COR-L47 (cell line): ENCODE measurements around the gene IRGC.
A peak's percentile ranks its signal among the peaks of the same experiment; 100 is the strongest.

Experiments used
- DNase-seq: peaks from one replicate; lab custom pipeline; 2025; lab: John Stamatoyannopoulos, UW

Gene IRGC

DNA sequence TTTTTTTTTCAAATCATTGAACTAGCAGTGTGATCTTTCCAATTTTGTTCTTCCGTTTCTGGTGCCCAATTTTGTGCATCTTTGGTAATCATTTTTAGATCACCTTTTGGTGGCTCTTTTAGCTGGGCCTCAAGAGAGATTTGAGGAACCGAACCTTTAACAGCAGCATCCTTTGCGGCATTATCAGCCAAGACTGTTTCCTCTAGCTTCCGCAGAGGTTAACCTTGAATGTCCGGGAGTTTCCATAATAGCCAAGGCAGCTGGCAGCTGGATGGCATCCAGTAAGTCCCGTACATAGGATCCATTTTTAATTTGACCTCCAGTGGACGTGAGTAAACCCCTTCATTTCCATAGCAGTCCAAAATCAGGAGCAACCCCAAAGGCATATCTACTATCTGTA is 9.6 kb downstream of the IRGC start:
- DNase-seq, result no peak

GRCh38 chr19:43726736-43727592 is 11.1 kb downstream of the IRGC start:
- no peak for DNase-seq

GRCh38 chr19:43727593-43727853 is 11.6 kb downstream of the IRGC start:
- DNase-seq, result no peak

DNA sequence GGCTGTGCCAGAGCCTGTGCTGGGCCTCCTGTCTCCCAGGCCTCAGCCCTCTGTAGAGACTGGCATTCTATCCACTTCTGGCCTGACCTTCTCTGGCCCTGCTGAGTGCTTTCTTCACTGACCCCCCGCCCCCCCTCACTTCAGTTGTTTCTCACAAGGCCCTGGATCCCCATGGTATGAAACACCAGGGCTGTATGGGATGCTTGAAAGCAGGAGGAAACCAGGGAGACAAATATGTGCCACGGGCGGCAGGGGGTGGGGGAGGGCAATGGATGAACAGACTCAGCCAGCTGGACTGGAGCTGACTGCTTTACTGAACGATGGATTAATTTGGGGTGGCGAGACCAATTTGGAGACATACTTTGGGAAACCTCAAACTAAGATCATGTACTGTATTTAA is 14.0 kb downstream of the IRGC start:
- no peak for DNase-seq

DNA sequence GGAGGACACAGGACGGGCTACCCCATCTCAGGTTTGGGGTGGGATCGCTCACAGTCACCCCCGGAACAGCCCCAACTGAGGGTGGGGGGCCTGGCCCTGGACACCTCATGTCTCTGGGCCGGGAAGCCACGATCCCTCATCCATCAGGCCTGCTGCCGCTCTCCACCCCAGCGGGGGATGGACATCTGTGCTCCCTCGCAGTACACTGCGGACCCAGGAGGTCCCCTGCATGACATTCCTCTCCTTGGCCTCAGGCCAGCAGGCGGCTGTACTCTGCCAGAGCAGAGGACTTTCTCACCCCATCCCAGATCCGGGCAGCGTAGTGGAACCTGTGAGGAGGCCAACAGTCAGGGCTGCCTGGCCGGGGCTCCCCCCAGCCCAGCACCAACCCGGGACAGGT is 15.5 kb downstream of the IRGC start:
- no peak for DNase-seq

DNA sequence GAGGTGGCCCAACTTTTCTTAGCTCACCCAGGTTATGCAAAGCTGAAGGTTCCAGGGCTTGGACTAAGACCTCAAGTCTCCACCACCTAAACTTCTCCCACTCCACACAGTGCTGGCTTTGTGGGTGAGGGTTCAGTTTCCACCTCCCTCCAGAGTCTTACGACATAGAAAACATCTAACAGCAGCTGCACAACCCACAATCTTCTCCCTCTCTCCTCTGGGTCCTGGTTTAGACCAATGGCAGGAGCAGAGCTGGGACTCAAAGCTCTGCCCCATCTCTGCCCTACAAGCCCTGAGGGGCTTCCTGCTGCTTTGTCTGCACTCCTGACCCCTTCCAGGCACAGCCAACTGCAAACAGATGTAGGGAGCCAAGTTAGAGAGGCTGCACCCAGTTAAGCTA is 16.0 kb downstream of the IRGC start:
- DNase-seq, result no peak

DNA sequence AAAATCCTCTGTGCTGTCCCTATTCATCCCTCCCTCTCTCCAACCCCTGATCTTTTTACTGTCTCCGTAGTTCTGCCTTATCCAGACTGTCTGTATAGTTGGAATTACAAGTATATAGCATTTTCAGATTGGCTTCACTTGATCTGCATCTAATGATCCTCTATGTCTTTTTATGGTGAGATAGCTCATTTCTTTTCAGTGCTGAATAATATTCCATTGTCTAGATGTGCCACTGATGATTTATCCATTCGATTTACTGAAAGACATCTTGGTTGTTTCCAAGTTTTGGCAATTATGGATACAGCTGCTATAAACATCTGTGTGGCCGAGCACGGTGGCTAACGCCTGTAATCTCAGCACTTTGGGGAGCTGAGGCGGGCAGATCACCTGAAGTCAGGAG is 19.1 kb downstream of the IRGC start:
- no peak for DNase-seq

GRCh38 chr19:43735957-43736356 is 20.1 kb downstream of the IRGC start:
- no peak for DNase-seq

GRCh38 chr19:43738780-43739211 is 22.9 kb downstream of the IRGC start:
- DNase-seq, result no peak

GRCh38 chr19:43739439-43740235 is 23.8 kb downstream of the IRGC start:
- no peak for DNase-seq

DNA sequence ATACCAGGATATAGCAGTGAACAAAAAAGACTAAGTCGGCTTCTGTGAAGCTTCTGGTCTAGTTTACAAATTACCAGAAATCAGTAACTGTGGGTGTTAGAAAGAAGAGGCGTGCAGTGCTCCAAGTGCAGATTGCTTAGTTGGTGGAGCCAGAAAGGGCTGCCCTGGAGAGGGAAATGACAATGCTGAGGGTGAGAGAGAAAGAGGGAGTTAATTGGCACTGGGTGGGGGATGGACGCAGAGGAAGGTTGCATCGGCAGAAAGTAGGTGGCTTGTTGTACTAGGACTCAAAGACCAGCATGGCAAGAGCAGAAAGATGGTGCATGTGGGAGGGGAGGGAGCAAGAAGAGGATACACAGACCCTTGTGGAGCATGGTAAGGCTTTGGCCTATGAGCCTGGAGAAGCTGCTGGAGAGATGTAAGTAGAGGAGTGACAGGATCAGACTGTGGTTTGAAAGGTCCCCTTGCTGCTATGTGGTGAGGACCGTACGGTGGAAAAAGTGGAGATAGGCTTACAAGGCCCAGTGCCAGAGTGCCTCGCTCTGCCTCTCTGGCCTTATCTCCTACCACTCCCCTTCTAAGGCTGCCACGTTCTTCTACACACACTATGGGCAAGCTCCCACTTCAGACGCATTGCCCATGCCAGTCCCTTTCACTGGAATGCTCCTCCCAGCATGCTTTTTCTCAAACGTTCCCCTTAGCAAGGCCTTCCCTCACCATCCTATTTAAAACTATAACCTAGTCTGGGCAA is 25.4 kb downstream of the IRGC start:
- no peak for DNase-seq

GRCh38 chr19:43743059-43743458 is 27.2 kb downstream of the IRGC start:
- no peak for DNase-seq

GRCh38 chr19:43747557-43748204 is 31.8 kb downstream of the IRGC start:
- no peak for DNase-seq

- DNase-seq, result no peak
These were observed 32.3 kb downstream of the IRGC start for GRCh38 chr19:43748205-43748594.

DNA sequence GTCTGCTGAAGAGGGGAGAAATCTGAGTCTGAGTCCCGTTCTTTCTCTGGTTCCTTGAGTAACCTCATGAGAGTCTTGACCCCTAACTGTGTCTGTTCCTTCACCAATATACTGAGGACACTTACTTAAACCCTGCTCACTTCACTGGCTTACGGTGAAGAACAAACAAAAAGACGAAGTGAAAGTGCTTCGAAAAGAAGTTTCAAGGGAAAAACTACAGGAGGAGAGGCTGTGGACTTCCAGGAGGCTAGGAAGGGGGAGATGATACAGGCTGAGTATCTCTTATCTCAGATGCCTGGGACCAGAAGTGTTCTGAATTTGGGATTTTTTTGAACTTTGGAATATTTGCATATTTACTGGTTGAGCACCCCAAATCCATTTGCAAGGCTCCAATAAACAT is 32.8 kb downstream of the IRGC start:
- no peak for DNase-seq

DNA sequence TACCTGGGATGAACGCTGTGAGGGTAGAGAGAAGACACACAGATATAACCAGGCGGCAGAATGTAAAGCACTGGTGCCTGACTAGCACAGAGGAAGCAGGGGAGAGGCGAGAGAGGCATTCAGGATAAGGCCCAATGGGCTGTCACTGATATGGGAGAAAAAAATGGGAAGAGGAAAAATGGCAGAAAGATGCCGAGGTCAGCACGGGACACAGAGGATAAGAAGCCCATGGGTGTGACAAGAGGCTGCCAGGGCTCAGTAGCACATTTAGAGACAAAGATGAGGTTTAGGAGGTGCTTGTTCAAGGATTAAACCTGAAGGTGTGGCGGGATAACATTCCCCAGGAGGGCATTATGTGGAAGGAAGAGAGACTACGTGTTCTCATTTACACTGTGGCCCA is 33.3 kb downstream of the IRGC start:
- no peak for DNase-seq

DNA sequence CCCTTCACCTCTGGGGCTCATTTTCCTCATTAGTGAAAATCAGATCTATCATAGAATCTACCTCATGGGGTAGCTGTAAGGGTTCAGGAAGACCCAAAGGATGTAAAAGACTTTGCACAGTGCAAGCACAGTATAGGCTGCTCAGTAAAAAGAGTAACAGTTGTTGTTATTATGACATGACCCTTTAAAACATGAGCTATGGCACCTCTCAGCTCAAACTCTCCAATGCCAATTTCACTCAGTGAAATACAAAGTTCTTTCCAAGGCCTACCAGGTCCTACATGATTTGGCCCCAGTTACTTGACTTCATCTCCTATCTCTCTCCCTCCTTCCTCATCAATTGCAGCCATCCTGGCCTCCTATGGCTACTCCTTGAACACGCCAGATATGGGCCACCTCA is 34.0 kb downstream of the IRGC start:
- DNase-seq, result no peak

DNA sequence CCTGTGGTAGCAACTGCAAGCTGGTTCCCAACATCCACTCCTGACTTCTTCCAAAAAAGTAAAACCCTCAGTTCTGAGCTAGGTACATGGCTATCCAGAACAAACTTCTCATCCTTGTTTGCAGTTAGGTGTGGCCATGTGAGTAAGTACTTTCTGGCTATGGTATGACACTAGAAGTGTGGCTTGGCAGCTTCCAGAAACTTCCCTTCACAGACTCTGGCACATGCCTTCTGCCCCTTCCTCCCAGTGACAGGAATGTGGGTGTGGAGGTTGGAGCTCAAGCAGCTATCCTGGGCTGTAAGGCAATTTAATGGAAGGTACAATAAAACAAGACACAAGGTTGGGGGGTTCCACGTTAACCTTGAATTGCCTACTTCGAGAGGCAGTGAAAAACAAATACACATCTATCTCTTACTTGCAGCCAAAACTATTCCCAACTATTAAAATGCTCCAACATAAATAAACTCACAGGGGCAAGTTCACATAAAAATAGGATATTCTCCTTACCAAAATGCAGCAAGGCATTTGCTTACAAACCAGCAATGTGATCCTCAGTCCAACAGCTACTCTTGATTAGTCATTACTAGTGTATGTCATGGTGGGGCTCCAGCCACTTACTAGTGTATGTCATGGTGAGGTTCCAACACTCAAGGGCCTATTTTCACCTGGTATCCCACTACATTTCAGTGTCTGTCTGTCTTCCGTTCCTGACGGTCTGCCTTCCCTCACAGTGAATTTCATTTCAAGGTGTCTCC is 35.8 kb downstream of the IRGC start:
- DNase-seq, result no peak

- no peak for DNase-seq
These were observed 36.5 kb downstream of the IRGC start for GRCh38 chr19:43752287-43752875.

GRCh38 chr19:43754253-43754502 is 38.3 kb downstream of the IRGC start:
- DNase-seq, result no peak

DNA sequence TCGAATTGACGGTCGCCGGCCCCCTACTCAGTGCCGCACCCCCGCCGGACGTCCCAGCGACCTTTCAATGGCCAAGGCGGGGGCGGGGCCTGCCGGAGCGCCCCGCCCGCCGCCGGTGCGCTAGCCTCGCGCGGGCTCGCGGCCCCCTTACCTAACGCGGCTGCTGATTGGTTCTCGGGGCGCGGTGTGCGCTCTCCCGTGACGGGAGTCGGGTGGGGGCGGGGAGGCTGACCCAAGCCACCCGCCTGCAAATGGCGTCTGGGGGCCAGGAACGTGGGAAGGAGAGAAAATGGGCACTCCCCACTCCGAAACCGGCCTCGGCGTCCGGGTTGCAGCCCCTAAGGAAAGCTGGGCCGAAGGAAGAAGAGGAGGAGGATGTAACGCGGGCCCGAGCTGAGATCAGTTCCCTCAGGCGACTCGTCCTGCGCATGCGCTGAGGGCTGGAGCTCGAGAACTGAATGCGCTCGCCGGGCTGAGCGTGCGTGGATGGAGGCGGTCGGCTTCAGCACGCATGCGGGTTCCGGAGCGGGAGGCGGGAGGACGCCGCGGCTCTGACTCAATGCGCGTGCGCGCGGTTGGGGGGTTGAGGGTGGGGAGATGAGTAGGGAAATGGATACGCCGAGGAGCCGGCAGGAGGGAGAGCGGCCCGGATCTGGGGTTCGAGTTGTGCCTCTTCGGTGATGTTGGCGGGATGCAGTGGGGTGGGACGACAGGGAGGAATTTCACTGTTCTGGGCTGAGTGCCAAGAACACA is 38.8 kb downstream of the IRGC start, which contains the start of gene SMG9:
Gene SMG9 (minus strand): TSS at position 460 of the 753 bp plus-strand sequence. CDS start 4,221 bp downstream, outside the sequence.
- peak; percentile 97 for DNase-seq
